NCI-H1417 treated with DMSO at 0.1 percent for 48 hours (cell line): Measurements from ENCODE around the gene CCDC116.
"Not testable (repeated sequence)": the region's sequence is repeated elsewhere in the genome, so short reads cannot be mapped to it uniquely, and the experiment has no call there.

ENCODE experiments used
- DNase-seq: peaks from one replicate; lab custom pipeline; 2025; lab: John Stamatoyannopoulos, UW

CCDC116 gene

DNA sequence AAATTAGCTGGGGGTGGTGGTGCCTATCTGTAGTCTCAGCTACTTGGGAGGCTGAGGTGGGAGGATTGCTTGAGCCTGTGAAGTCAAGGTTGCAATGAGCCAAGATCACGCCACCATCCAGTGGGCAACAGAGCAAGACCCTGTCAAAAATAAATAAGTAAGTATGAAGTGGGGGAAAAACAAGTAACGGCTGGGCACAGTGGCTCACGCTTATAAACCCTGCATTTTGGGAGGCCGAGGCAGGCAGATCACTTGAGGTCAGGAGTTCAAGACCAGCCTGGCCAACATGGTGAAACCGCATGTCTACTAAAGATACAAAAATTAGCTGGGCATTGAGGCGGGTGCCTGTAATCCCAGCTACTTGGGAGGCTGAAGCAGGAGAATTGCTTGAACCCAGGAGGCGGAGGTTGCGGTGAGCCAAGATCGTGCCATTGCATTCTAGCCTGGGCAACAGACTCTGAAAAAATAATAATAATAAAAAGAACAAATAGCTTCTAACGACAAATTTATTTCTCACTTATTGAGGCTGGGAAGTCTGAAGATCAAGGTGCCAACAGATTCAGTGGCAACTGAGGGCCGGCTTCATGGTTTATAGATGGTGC is 22.9 kb upstream of the CCDC116 start:
- not testable (repeated sequence) for DNase-seq

DNA sequence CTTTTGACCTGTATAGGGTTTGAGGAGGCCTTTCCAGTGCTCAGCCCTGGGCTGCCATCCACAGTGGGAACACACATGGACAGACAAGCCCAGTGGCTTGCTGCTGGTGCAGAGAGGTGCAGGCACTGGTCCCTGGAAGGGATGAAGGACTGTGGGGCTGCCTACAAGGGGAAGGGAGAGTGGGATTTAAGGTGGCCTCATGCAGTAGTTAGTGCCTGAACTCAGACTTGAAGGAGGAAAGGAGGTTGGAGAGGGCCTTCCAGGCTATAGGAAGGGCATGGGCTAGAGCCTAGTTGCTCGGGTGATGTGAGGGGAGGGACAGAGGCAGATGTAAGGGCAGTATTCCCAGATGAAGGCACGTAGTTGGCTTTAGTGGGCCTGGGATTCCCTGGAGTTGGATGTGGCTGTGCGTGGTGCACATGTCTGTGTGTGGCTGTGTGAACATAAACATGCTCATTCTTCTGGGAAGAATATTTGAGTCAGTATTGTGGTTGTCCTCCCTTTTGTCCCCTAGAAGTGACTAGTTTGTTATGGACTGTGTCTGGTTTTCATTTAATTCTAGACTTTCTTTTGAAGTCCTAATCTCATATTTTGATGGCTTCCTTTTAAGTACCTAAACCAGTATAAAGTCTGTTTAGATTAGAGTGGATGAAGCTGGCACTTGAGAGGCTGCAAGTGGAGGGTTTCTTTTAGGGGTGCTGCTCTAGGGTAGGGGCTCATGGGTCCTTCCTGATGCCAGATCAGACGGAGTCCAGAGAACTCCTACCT is 21.2 kb upstream of the CCDC116 start:
- DNase-seq: no peak

DNA sequence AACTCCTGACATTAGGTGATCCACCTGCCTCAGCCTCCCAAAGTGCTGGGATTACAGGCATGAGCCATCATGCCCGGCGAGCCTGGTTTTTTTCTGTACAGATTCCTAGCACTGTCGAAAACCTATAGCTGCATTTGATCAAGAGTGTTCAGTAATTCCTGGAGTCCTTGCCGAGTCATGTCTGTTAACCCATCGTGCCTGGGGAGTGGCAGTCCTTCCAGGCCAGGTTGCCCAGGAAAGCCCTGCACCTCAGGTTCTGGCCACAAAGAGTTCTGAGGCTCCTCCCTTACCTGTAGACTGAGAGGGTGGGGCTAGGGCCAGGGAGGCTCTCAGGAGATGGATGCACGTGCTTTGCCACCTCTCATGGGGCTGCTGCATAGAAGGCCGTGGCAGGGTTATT is 19.7 kb upstream of the CCDC116 start:
- DNase-seq: no peak

GRCh38 chr22:21613553-21614233 is 18.9 kb upstream of the CCDC116 start:
- DNase-seq: no peak

GRCh38 chr22:21615731-21616130 is 16.8 kb upstream of the CCDC116 start:
- DNase-seq: no peak

DNA sequence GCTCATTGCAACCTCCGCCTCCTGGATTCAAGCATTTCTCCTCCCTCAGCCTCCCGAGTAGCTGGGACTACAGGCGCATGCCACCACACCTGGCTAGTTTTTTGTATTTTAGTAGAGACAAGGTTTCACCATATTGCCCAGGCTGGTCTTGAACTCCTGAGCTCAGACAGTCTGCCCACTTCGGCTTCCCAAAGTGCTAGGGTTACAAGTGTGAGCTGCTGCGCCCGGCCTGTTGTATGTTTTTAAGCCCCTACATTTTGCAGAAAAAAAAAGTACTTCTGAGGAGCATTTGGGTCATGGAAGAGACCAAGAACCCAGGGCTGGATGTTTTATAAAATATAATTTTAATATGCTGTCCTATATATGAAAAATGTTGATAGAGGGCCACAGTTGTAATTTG is 15.2 kb upstream of the CCDC116 start:
- not testable (repeated sequence) for DNase-seq

DNA sequence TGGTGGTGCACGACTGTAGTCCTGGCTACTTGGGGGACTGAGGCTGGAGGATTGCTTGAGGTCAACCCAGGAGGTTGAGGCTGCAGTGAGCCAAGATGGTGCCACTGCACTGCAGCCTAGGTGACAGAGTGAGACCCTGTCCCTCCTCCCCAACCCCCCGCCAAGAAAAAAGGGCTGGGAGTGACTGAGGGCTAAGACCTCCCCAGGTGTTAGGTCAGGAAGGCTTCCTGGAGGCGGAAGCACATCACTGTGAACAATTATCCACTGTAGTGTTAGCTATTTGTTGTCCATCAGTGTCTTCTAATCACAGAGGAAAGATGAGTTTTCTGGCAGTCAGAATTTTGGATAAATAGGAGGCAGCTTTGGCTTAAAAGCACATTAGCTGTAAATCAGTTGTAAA is 11.5 kb upstream of the CCDC116 start:
- DNase-seq: no peak

GRCh38 chr22:21622011-21622918 is 10.3 kb upstream of the CCDC116 start:
- no peak for DNase-seq

GRCh38 chr22:21622919-21623647 is 9.5 kb upstream of the CCDC116 start:
- no peak for DNase-seq

DNA sequence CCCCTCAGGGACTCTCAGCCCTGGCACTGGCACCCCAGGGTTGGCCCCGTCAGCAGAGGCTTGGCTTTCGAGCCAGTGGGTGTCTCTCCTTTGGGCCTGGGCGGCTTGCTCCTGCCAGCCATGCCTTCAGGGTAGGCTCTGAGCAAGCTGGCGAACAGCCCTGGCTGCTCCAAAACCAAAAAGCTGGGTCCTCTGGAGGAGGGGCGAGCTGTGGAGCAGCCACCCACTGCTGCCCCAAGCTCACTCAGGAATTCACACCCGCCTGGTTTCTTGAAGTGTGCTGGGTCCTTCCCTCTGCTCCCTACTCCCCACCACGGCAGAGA is 9.0 kb upstream of the CCDC116 start:
- no peak for DNase-seq

GRCh38 chr22:21624120-21624879 is 8.3 kb upstream of the CCDC116 start:
- DNase-seq: no peak

- DNase-seq: no peak
Measured at GRCh38 chr22:21624880-21625791, 7.4 kb upstream of the CCDC116 start.

DNA sequence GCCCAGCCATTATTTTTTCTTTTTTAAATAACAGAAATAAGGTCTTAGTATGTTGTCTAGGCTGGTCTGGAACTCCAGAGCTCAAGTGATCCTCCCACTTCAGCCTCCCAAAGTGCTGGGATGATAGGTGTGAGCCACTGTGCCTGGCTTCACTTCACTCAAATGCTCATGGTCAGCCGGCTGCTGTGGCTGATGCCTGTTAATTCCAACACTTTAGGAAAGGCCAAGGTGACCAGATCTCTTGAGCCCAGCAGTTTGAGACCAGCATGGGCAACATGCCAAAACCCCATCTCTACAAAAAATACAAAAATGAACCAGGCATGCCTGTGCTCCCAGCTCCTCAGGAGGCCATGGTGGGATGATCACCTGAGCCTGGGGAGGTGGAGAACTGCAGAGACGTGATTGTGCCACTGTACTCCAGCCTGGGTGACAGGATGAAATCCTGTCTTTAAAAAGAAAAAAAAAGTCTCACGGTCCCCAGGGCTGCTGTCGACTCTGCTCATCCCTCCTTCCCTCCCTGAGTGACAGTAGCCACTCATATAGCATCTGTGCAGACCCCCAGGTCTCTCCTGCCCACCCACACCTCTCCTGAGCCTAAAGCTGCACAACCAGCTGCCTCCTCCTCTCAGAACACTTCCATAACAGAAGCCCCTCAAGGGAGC is 6.4 kb upstream of the CCDC116 start:
- no peak for DNase-seq

DNA sequence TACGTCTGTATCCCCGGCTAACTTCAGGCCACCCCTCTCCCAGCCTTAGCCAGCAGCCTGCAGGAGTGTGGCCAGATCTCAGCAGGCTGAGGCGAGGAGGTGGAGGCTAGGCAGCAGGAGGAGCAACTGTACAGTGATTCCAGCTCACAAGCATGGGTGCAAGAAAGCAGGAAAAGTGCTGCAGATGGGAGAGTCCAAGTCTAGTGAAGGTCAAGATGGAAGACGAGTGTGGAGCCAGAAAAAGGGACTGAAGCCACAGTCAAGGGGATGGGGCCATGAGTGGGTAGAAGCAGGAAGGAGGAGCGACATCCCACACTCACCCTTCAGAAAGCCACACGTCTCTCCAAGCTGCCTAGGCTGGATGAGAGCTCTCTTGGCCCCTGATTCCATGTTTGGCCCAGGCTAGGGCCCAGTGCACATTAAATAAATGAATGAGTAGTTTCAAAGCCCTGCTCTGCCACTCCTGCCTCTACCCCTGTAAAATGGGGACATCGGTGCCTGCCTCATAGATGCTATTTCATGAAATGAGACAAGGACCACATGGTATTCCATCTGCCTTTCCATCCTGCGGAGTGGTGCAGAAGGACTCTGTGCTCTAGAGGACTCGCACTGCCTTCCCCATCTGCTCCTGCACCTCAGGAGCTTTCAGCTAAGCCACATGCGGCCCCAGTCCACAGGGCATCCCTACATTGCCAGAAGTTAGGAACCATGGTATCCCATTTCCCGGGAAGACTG is 5.7 kb upstream of the CCDC116 start:
- DNase-seq: no peak

DNA sequence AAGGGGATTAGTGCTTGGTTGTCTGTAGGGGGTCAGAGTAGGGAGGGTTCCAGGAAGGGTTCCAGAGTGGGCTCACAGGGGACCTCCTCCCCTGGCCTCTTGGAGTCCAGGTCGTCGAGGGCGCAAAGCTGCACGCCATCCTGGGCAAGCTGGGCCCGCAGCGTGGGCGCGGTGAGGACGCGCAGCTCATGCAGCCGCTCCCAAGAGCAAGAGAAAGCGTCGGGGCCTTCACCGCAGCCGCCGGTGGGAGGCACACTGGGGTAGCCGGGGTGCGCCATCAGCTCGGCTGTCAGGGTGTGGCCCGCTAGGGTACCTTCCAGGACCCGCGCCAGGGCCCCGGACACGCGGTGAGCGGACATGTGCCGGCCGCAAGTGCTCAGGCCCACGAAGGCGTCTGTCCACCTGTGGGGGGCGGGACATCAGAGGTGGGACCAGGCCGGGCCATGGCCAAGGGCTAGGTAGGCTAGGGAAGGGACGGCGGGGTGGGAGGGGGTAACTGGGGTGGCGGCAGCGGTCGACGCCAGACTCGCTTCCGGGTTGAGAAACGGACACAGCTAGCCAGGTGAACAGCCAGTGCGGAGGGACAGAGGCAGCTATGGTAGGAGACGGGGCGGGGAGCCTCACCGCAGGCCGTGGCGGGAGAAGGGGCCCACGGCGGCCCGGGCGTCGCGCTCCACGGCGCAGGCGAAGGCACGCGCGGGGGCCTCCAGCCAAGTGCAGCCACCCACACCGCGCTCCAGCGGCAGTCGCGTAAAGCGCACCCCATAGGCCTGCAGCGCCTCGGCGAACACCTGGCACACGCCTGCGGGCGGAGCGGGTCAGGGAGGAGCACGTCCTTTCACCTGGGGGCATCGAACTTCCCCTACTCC is 3.9 kb upstream of the CCDC116 start:
- no peak for DNase-seq

DNA sequence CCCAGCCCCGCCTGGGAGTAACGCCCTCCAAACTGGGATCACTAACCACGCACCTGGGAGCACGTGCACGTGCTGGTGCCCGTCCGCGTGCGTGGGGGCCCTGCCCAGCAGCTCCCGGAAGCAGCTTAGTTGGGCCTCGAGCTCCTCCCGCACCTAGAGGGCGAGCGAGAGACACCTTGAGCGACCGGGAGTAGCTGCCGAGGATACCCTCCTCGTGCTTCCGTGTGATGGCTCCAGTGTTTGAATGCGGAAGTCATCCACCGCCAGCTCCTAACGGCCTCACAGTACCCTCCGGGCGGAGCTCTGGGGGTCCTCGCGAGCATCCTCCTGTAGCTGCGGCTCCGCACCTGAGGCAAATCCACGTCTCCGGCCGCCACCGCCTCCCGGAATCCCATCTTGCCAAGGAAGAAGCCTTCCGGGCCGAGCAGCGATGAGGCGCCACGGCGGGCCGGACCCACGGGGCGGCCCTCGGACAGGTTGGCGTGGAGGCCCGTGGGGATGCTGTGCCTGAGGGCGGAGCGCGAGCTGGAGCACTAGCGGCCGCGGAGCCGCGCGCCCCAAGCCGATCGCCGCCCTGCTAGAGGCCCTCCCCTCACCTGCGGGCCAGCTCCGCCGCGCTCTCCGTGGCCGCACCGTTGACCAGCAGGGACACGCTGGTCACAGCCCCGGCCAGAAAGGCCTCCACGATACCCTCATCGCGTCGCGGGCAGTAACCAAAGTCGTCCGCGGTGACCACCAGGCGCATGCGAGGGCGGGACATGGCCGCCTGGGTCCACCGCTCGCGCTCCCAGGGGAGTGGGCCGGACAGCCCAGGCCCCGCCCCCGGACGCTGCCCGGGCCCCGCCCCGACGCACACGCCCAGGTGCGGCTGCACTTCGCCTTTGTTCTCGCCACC is 3.1 kb upstream of the CCDC116 start, which contains the start of gene YDJC:
TSS of gene YDJC (minus strand) at position 768 of the 895 bp plus-strand sequence. CDS start at position 760, 8 bp downstream.
- DNase-seq: peak; percentile 28
